Measurements from ENCODE around the gene UBE2E2.

- TF ChIP-seq CTCF (IDR thresholded peaks at IDR 0.05 in 4 of 5, conservative IDR thresholded peaks at IDR 0.05 in 1 of 5) (no peak), POLR2A (IDR thresholded peaks at IDR 0.05) (no peak)
Observed at GRCh38 chr3:23452408-23452807, 249.3 kb downstream of the UBE2E2 start.

Data from gastrocnemius medialis (tissue), 4 donors.